Tibial nerve (tissue), 4 donors: Measurements from ENCODE around the gene AP2B1.

Experiments
- CTCF ChIP-seq, 5 experiments: fragments of 200-600 bp in 3 of 5; fragments of 450-650 bp in 2 of 5; sonication (generic) in 3 of 5; IDR thresholded peaks; one replicate each; pipeline ENCODE4 v1.5.1; 2016 to 2019; ENCODE audit warnings: antibody characterized with exemption in 5 of 5, mild to moderate bottlenecking in 3 of 5, moderate library complexity in 2 of 5
- EP300 ChIP-seq, 2 donors: sonication (generic); formaldehyde crosslinking; IDR thresholded peaks; one replicate each; pipeline ENCODE4 v1.6.1; 2017; ENCODE audit warnings: antibody characterized with exemption in 2 of 2, mild to moderate bottlenecking in 1 of 2
- POLR2A ChIP-seq, 2 donors: fragments of 450-650 bp; IDR thresholded peaks; one replicate each; pipeline ENCODE4 v1.6.1; 2017; ENCODE audit warnings: antibody characterized with exemption in 2 of 2, mild to moderate bottlenecking in 2 of 2, moderate library complexity in 2 of 2

GRCh38 chr17:35723735-35724134 is 136.6 kb downstream of the AP2B1 start:
- TF ChIP-seq CTCF (IDR thresholded peaks at IDR 0.05) = no peak
- no peak for TF ChIP-seq EP300 (IDR thresholded peaks at IDR 0.05)
- TF ChIP-seq POLR2A (IDR thresholded peaks at IDR 0.05) = no peak
